Activated CD4-positive, alpha-beta memory T cell treated with anti-CD3 and anti-CD28 coated beads for 36 hours (primary cell): Measurements from ENCODE around the gene TTBK2. TPM values are rescaled to one million over a fixed set of nuclear protein-coding genes. Genes with fewer than 3 reads are reported as not detected.

Experiments
- CTCF ChIA-PET: fragments of 350-600 bp; sonication (Branson Sonifier 250); formaldehyde crosslinking; loops from one replicate; lab custom pipeline; 2021; ENCODE audit warnings: antibody characterized with exemption, inconsistent platforms; lab: Charles Lee
- POLR2A ChIA-PET: fragments of 350-600 bp; sonication (Branson Sonifier 250); formaldehyde crosslinking; loops from one replicate; lab custom pipeline; 2021; ENCODE audit warnings: antibody characterized with exemption; lab: Charles Lee
- DNase-seq: peaks from one replicate; pipeline ENCODE4 v3.0.0-alpha.2; 2020
- H3K27ac Mint-ChIP-seq: one replicate; pipeline ENCODE4 v1.8.0; 2021; ENCODE audit warnings: mixed read lengths
- H3K27me3 Mint-ChIP-seq: one replicate; pipeline ENCODE4 v1.8.0; 2021; ENCODE audit warnings: mixed read lengths
- H3K36me3 Mint-ChIP-seq: one replicate; pipeline ENCODE4 v1.8.0; 2021; ENCODE audit warnings: mixed read lengths
- H3K4me1 Mint-ChIP-seq: one replicate; pipeline ENCODE4 v1.8.0; 2021; ENCODE audit warnings: low read depth, mixed read lengths
- H3K4me3 Mint-ChIP-seq: one replicate; pipeline ENCODE4 v1.8.0; 2021; ENCODE audit warnings: mild to moderate bottlenecking, mixed read lengths
- H3K9me3 Mint-ChIP-seq: one replicate; pipeline ENCODE4 v1.8.0; 2021; ENCODE audit warnings: mixed read lengths
- intact Hi-C: fragments of 100-400 bp; cut with micrococcal nuclease; formaldehyde crosslinking; loops from one replicate; pipeline ENCODE4 v1.15.1; 2023
- total RNA-seq, 2 experiments: library from RNA; stranded (reverse); gene quantifications; one replicate each; pipeline ENCODE4 v1.2.3, GENCODE V29; 2021

The TTBK2 gene
- total RNA-seq, 2 experiments from 2014 or later: 12.6 to 13.8 TPM

DNA sequence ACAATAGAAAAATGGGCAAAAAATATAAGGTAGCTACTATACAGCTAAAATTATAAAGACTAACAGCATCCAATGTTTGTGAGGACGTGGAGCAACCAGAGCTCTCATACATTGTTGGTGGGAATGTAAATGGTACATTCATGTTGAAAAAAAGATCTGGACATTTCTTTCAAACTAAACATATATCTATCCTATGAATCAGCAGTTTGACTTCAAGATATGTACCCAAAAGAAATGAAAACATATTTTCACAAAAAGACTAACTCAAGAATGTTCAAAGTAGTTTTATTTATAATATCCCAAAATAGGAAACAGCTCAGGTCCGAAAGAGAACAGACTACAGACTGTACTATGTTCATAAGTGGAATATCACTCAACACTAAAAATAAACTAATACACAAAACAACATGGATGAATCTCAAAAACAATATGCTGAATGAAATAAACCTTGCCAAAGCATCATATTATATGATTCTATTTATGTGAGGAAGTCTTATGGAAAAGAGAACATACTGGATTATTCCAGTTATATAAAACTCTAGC is 8.8 kb upstream of the TTBK2 start:
- Mint-ChIP-seq H3K4me3 (no peak overlapping the region), H3K27me3 (no peaks in the 10 kb centered on the region), H3K27ac (no peak overlapping the region), H3K36me3 (no peaks in the 10 kb centered on the region), H3K4me1 (no peaks in the 10 kb centered on the region), H3K9me3 (no peaks in the 10 kb centered on the region)
- ChIA-PET CTCF (interaction anchor here (0.5 to 5.6 kb wide), 2 partner anchors 50 to 225 kb away, joined by 4 to 57 read pairs; no protein-coding TSS in a partner anchor), POLR2A (no interaction called here)
- no peak for DNase-seq
- intact Hi-C loops: loop anchor here (5.0 to 10.0 kb wide), 4 partner anchors 127 to 435 kb away; partner anchors contain the start of genes CDAN1, SNAP23, STARD9 and ZNF106

DNA sequence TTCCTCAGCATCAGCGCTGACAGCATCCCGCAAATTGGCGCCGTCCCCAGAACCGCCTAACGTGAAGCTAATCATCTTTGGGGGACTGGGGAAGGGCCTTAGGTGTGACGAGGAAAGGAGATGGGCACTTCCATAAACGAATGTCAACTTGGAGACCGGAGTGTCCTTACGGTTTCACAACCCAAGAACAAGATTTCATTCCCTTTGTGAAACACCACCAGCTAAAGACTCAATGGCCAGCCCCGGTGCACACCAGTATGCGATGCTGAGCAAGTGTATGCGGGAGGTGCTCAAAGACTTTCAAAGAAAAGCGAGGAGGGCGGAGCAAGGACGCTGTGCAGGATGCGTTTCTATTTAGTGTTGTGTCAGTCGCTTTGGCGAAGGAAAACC is 759 bp upstream of the TTBK2 start:
- Mint-ChIP-seq H3K27me3 (no peaks in the 10 kb centered on the region), H3K9me3 (no peaks in the 10 kb centered on the region), H3K4me1 (peaks cover 24% of the 10 kb centered on the region), H3K4me3 (peak overlapping the region; percentile 99), H3K36me3 (peaks cover 5% of the 10 kb centered on the region), H3K27ac (peak overlapping the region; percentile 91)
- ChIA-PET CTCF (interaction anchor here (0.6 to 2.2 kb wide), 2 partner anchors 120 to 422 kb away, joined by 3 to 6 read pairs; no protein-coding TSS in a partner anchor), POLR2A (no interaction called here)
- intact Hi-C loops: loop anchor here (2.0 to 10.0 kb wide), 4 partner anchors 187 to 649 kb away; partner anchors contain the start of genes CDAN1, GANC, SNAP23 and STARD9
- DNase-seq: peak; percentile 64

DNA sequence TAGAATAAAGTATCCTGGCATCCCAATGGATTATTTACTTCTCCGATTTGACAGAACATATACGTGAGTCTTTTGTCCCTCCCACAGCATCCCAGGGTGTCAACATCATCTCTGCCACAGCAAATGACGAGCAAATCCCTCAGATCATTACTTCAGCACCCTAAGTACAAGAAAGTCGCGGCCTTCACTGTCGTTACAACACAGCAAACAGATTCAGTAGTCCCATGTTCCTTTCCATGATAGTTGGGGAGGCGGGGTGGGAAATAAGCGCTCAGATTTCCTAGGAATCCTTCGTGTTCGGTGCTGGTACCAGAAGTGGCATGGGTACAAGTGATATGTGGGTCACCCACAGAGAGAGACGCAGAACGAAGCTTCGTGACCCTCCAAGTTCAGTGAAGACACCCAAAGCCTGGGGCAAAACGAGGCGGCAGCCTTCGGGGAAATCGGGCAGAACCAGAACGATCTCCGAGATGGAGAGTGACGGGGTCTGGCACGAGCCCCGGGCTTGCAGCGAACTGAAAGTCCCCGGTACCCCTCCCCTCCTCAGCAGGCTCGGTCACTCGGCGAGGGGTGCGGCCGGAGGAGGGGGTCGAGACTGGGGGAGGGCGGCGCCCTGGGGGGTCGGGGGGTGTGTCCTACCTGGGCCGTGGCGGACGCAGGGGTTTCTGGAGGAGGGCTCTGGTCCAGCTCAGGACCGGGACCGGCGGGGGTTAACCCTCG is 619 bp downstream of the TTBK2 start:
- Mint-ChIP-seq H3K4me3 (peak overlapping the region; percentile 99), H3K36me3 (peaks cover 5% of the 10 kb centered on the region), H3K27ac (peak overlapping the region; percentile 85), H3K4me1 (peaks cover 37% of the 10 kb centered on the region), H3K9me3 (no peaks in the 10 kb centered on the region), H3K27me3 (no peaks in the 10 kb centered on the region)
- CTCF ChIA-PET: no interaction called here
- intact Hi-C loops: loop anchor here (2.0 to 10.0 kb wide), 4 partner anchors 185 to 647 kb away; partner anchors contain the start of genes CDAN1, GANC, SNAP23 and STARD9
- DNase-seq: peak; percentile 51
- POLR2A ChIA-PET: no interaction called here

DNA sequence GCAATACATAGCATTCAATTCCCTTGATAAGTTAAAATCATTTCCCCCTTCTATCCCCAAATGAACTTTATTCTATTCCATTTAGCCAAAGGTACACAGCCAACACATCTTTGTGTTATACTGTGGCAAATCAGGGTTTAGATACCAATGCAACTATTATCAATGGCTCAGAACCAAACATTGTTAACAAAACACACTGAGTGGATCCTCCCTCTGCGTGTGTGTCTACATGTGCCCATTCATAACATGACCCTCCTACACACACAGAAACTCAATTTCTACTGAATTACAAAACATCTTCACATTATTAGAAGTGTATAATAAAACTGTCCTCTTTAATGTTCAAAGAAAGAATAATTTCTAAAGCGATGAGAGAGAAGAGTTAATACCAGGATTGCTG is 1.3 kb downstream of the TTBK2 start:
- H3K27me3 Mint-ChIP-seq: no peaks in the 10 kb centered on the region
- H3K36me3 Mint-ChIP-seq: peaks cover 5% of the 10 kb centered on the region
- ChIA-PET POLR2A (no interaction called here), CTCF (no interaction called here)
- peak overlapping the region; percentile 85 for H3K27ac Mint-ChIP-seq
- H3K4me3 Mint-ChIP-seq: peak overlapping the region; percentile 99
- no peak for DNase-seq
- intact Hi-C loops: no loop called here
- H3K4me1 Mint-ChIP-seq: peaks cover 40% of the 10 kb centered on the region
- no peaks in the 10 kb centered on the region for H3K9me3 Mint-ChIP-seq

DNA sequence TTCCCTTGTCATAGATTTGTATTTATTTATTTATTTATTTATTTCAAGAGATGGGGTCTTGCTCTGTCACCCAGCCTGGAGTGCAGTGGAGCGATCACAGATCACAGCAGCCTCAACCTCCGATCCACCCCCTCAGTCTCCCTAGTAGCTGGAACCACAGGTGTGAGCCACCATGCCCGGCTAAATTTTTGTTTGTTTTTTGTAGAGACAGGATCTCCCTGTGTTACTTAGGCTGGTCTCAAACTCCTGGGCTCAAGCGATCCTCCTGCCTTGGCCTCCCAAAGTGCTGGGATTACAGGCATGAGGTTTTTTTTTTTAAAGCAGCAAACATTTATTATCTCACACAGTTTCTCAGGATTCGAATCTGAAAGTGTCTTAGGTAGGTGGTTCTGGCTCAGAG is 2.5 kb downstream of the TTBK2 start:
- CTCF ChIA-PET: interaction anchor here (1.7 kb wide), 1 partner anchor 8 kb away, joined by 11 read pairs; no protein-coding TSS in a partner anchor
- Mint-ChIP-seq H3K4me3 (no peak overlapping the region), H3K36me3 (peaks cover 5% of the 10 kb centered on the region), H3K4me1 (peaks cover 40% of the 10 kb centered on the region), H3K9me3 (no peaks in the 10 kb centered on the region), H3K27me3 (no peaks in the 10 kb centered on the region), H3K27ac (no peak overlapping the region)
- intact Hi-C loops: no loop called here
- POLR2A ChIA-PET: no interaction called here
- no peak for DNase-seq

DNA sequence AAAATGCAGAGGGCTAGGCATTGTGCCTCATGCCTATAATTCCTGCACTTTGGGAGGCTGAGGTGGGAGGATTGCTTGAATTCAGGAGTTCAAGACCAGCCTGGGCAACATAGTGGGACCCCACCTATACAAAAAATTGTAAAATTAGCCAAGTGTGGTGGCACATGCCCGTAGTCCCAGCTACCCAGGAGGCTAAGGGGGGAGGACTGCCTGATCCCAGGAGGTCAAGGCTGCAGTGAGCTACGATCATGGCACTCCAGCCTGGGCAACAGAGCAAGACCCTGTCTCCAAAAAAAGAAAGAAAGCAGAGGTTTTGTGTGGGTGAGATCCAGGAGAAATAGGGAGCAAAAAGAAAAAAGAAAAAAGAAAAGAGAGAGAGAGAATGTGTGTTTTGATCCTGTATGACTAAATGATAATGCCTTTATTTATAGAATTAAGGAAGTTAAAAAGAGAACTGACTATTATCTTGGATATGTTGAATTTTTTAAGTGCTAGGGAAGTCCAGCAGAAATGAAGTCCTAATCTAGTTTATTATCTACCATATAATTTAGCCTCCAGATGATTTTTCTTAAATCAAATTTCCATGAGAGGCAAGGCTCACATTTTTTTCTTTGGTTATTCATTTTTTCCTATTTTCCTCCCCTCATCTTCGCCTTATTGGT is 4.8 kb downstream of the TTBK2 start:
- no peak for DNase-seq
- Mint-ChIP-seq H3K9me3 (no peaks in the 10 kb centered on the region), H3K27me3 (no peaks in the 10 kb centered on the region), H3K36me3 (peaks cover 5% of the 10 kb centered on the region), H3K4me1 (peaks cover 34% of the 10 kb centered on the region), H3K27ac (no peak overlapping the region), H3K4me3 (no peak overlapping the region)
- ChIA-PET POLR2A (no interaction called here), CTCF (interaction anchor here (0.6 to 1.7 kb wide), 2 partner anchors 11 to 15 kb away, joined by 3 to 6 read pairs; no protein-coding TSS in a partner anchor)
- intact Hi-C loops: no loop called here

DNA sequence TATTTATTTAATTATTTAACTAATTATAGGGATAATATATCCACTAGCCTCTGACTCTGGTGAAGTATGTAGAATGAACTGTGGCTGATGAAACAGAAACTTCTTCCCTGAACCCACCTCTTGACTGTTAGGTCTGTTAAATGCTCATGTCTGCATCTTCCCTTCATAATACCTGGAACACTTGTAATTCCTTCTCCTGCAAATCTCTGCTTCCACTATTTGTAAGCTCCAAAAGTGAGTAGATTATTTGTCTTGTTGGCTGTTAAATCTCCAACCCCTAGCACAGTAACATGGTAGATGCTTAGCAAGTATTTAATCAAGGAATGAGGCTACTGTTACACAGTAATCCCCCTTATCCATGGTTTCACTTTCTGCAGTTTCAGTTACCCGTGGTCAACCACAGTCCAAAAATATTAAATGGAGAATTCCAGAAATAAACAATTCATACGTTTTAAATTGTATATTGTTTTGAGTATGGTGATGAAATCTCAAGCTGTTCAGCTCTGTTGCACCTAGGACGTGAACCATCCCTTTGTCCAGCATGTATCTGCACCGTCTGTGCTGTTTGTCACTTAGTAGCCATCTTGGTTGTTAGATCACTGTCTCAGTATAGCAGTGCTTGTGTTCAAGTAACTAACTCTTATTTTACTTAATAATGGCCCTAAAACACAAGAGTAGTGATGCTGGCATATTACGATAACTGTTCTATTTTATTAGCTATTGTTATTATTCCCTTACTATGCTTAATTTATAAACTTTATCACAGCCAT is 5.7 kb downstream of the TTBK2 start:
- peaks cover 2% of the 10 kb centered on the region for H3K36me3 Mint-ChIP-seq
- H3K27ac Mint-ChIP-seq: no peak overlapping the region
- H3K9me3 Mint-ChIP-seq: no peaks in the 10 kb centered on the region
- no peak for DNase-seq
- intact Hi-C loops: no loop called here
- ChIA-PET POLR2A (interaction anchor here (0.6 kb wide), 1 partner anchor 221 kb away, joined by 5 read pairs; no protein-coding TSS in a partner anchor), CTCF (interaction anchor here (0.6 to 1.7 kb wide), 2 partner anchors 12 to 14 kb away, joined by 3 to 6 read pairs; no protein-coding TSS in a partner anchor)
- no peak overlapping the region for H3K4me3 Mint-ChIP-seq
- peaks cover 34% of the 10 kb centered on the region for H3K4me1 Mint-ChIP-seq
- no peaks in the 10 kb centered on the region for H3K27me3 Mint-ChIP-seq

DNA sequence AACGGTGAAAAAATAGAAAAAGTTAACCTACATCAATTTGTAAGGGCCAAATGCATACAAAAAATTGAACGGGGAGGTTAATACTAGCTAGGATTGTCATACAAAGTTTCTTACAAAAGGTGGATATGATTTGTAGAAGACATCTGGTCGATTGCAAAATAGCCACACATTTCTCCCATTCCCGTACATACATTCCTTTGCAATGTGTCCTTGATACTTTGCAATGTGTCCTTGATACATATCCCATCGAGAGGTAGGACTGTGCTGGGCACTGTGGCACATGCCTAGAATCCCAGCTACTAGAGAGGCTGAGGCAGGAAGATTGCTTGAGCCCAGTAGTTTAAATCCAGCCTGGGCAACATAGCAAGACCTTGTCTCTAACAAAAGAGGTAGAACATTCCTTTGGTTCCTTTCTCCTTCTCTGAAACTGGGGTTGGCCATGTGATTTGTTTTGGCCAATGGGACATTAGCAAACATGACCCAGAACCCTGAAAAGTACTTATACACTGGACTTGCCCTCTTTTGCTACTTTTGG is 9.5 kb downstream of the TTBK2 start:
- CTCF ChIA-PET: interaction anchor here (2.3 kb wide), 1 partner anchor 15 kb away, joined by 14 read pairs; no protein-coding TSS in a partner anchor
- Mint-ChIP-seq H3K27ac (no peak overlapping the region), H3K4me3 (no peak overlapping the region), H3K27me3 (no peaks in the 10 kb centered on the region), H3K4me1 (peaks cover 14% of the 10 kb centered on the region), H3K9me3 (no peaks in the 10 kb centered on the region), H3K36me3 (peaks cover 2% of the 10 kb centered on the region)
- intact Hi-C loops: no loop called here
- no peak for DNase-seq
- POLR2A ChIA-PET: interaction anchor here (0.7 kb wide), 1 partner anchor 13 kb away, joined by 3 read pairs; no protein-coding TSS in a partner anchor

DNA sequence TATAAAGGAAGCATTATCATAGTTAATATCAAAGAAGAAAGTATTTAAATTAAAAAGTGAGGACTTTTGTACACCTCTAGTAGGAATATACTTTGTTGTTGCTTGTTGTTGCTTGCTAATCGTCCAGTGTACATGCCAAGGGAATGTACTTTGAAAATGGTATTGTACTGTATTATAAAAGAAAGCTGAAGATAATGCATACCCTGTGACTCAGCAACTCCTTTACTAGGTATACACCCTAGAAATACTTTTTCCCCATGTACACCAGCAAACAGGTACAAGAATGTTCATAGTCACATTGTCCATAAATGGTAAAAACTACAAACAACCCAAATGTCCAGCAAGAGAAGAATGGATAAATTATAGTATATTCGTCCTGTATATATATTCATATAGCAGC is 12.0 kb downstream of the TTBK2 start:
- ChIA-PET POLR2A (no interaction called here), CTCF (interaction anchor here (1.1 kb wide), 1 partner anchor 18 kb away, joined by 6 read pairs; no protein-coding TSS in a partner anchor)
- Mint-ChIP-seq H3K9me3 (no peaks in the 10 kb centered on the region), H3K4me1 (peaks cover 4% of the 10 kb centered on the region), H3K27me3 (no peaks in the 10 kb centered on the region), H3K36me3 (peaks cover 2% of the 10 kb centered on the region), H3K4me3 (no peak overlapping the region), H3K27ac (no peak overlapping the region)
- DNase-seq: no peak
- intact Hi-C loops: no loop called here

DNA sequence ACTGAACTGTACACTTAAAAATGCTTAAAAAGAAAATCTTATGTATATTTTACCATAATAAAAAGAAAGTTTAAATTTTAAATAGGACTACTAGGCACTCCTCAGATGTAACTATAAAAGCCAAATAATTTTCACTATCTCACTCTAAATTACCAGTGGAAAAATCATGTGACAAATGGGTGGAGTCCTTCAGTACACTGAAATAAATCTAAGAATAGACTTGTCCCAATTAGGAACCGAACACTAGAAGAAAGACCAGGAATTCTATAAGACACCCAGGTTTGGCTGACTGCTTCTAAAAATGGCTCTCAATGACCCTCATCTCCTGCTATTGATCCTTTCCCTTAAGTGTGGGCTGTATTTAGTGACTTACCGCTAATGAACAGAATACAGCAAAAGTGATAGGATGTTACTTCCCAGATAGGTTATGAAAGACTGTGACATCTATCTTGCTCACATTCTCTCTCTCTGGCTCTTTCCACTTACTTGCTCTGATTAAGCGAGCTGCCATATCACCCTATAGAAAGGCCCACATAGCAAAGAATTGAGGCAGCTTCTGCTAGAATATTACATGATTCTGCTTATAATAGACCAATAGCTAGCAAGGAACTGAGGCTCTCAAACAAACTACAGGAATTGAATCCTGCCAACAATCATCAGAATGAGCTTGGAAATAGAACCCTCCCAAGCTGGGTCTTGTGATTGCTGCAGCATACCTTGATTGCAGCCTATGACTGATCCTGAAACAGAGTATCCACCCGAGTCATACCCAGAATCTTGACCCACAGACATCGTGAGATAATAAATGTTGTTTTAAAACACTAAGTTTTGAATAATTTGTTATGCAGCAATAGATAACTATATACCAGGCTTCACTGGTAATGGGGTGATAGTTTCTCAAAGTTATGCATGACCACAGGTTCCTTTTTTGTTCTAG is 16.9 kb downstream of the TTBK2 start:
- intact Hi-C loops: no loop called here
- ChIA-PET POLR2A (interaction anchor here (0.6 kb wide), 1 partner anchor 22 kb away, joined by 4 read pairs; no protein-coding TSS in a partner anchor), CTCF (interaction anchor here (1.2 kb wide), 1 partner anchor 23 kb away, joined by 5 read pairs; no protein-coding TSS in a partner anchor)
- Mint-ChIP-seq H3K27me3 (no peaks in the 10 kb centered on the region), H3K27ac (no peak overlapping the region), H3K4me3 (no peak overlapping the region), H3K36me3 (peaks cover 2% of the 10 kb centered on the region), H3K9me3 (no peaks in the 10 kb centered on the region), H3K4me1 (peaks cover 5% of the 10 kb centered on the region)
- DNase-seq: no peak
